ENCODE data around the gene MAD1L1. TPM values are rescaled to one million over a fixed set of nuclear protein-coding genes. Genes with fewer than 3 reads are reported as not detected.

The MAD1L1 gene
- total and polyA plus RNA-seq, 2 donors (not counting 1 experiment from before 2014, with no cell fraction given): 9.8 to 29.4 TPM

- H4K20me1 ChIP-seq (ENCODE audit: control insufficient read depth, extremely low read depth, insufficient read depth, low read length): no peaks in the 10 kb centered on the region
- H3K4me2 ChIP-seq (ENCODE audit: extremely low read depth, insufficient read depth, low read length): no peak overlapping the region
- H3K4me1 ChIP-seq (ENCODE audit: control insufficient read depth, extremely low read depth, insufficient read depth, low read length): no peaks in the 10 kb centered on the region
- H3K4me3 ChIP-seq (replicated peaks in 1 of 4; ENCODE audit: control extremely low read depth in 1 of 4, insufficient read depth in 1 of 4, low read depth in 3 of 4, low read length in 4 of 4): no peak overlapping the region
- no peaks in the 10 kb centered on the region for H3K9me3 ChIP-seq (ENCODE audit: control insufficient read depth, insufficient read depth, low read depth, low read length)
- H3K36me3 ChIP-seq (ENCODE audit: control insufficient read depth, insufficient read depth, low read length): peaks cover 11% of the 10 kb centered on the region
- H3K79me2 ChIP-seq (ENCODE audit: control insufficient read depth, insufficient read depth, low read length): no peaks in the 10 kb centered on the region
- no peak overlapping the region for H2AFZ ChIP-seq (ENCODE audit: low read length)
- DNase-seq (ENCODE audit: low read depth in 2 of 2): no peak
- TF ChIP-seq CTCF (conservative IDR thresholded peaks at IDR 0.05 in 1 of 2, IDR thresholded peaks at IDR 0.05 in 1 of 2; ENCODE audit: low read depth in 1 of 2, low read length in 2 of 2) (no peak), EZH2 (IDR thresholded peaks at IDR 0.05; ENCODE audit: low read length, missing control alignments) (no peak)
- no peaks in the 10 kb centered on the region for H3K27me3 ChIP-seq (ENCODE audit: control insufficient read depth, insufficient read depth, low read length)
- H3K27ac ChIP-seq (ENCODE audit: insufficient read depth, low read length): no peak overlapping the region
- H3K9ac ChIP-seq (ENCODE audit: insufficient read depth, low read length): no peak overlapping the region
Observed at GRCh38 chr7:2214636-2215035, 18.1 kb downstream of the MAD1L1 start.

DNA sequence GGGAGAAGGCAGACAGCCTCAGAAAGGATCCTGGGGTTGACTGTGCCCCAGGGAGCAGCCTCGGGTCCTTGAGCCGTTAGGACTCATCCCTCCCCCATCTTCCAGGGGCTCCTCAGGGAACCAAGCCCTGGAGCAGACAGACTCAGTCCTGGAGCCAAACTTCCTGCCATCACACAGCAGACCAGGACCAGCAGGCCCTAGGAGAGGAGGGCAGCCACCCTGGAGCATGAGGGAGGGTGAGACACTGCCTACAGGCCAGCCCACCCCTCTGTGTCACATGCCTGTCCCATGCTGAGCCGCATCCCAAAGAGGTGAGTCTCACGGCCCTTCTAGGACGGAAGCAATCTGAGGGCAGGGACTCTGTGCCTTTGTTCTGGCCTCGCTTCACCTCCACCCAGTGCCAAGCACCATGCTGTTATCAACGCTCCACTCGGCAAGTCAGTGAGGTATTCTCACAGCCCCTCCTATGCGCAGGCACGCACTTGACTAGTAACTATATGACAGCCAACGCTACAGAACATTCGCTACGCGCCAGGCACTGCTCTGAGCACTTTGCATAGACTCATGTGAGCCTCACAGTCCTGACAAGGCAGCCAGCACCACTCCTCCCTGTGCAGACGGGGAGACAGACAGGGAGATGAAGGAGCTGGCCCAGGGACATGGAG is 19.1 kb downstream of the MAD1L1 start:
- Histone ChIP-seq H3K4me2 (ENCODE audit: extremely low read depth, insufficient read depth, low read length) (no peak overlapping the region), H3K36me3 (ENCODE audit: control insufficient read depth, insufficient read depth, low read length) (peaks cover 11% of the 10 kb centered on the region)

DNA sequence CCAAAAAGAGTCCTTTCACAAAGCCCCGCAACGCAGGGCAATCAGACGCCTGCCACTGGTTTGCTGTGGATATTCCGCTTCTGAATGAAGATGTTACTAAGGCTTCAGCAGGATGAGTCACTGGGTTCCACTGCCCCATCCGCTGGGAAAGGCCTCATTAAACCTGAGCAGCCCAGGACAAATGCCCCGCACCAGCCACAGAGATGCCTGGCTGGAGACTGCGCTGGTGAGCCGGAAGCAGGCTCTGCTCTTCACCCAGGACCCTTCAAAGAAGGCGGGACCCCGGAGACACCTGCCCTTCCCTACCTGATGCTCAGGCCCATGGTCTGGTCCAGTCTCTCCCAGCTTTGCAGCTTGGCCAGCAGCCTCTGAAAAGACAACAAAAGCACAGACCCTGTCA is 19.8 kb downstream of the MAD1L1 start:
- DNase-seq (ENCODE audit: low read depth in 2 of 2): no peak
- H3K9ac ChIP-seq (ENCODE audit: insufficient read depth, low read length): no peak overlapping the region
- H3K4me1 ChIP-seq (ENCODE audit: control insufficient read depth, extremely low read depth, insufficient read depth, low read length): no peaks in the 10 kb centered on the region
- H3K27me3 ChIP-seq (ENCODE audit: control insufficient read depth, insufficient read depth, low read length): no peaks in the 10 kb centered on the region
- no peaks in the 10 kb centered on the region for H3K9me3 ChIP-seq (ENCODE audit: control insufficient read depth, insufficient read depth, low read depth, low read length)
- H3K79me2 ChIP-seq (ENCODE audit: control insufficient read depth, insufficient read depth, low read length): no peaks in the 10 kb centered on the region
- no peaks in the 10 kb centered on the region for H4K20me1 ChIP-seq (ENCODE audit: control insufficient read depth, extremely low read depth, insufficient read depth, low read length)
- no peak overlapping the region for H3K27ac ChIP-seq (ENCODE audit: insufficient read depth, low read length)
- H3K4me2 ChIP-seq (ENCODE audit: extremely low read depth, insufficient read depth, low read length): no peak overlapping the region
- TF ChIP-seq CTCF (conservative IDR thresholded peaks at IDR 0.05 in 1 of 2, IDR thresholded peaks at IDR 0.05 in 1 of 2; ENCODE audit: low read depth in 1 of 2, low read length in 2 of 2): no peak
- TF ChIP-seq EZH2 (IDR thresholded peaks at IDR 0.05; ENCODE audit: low read length, missing control alignments): no peak
- peaks cover 11% of the 10 kb centered on the region for H3K36me3 ChIP-seq (ENCODE audit: control insufficient read depth, insufficient read depth, low read length)
- no peak overlapping the region for H3K4me3 ChIP-seq (replicated peaks in 1 of 4; ENCODE audit: control extremely low read depth in 1 of 4, insufficient read depth in 1 of 4, low read depth in 3 of 4, low read length in 4 of 4)
- no peak overlapping the region for H2AFZ ChIP-seq (ENCODE audit: low read length)

More for the DNA sequence above, 19.1 kb downstream of the MAD1L1 start:
- H3K4me1 ChIP-seq (ENCODE audit: control insufficient read depth, extremely low read depth, insufficient read depth, low read length): no peaks in the 10 kb centered on the region
- H4K20me1 ChIP-seq (ENCODE audit: control insufficient read depth, extremely low read depth, insufficient read depth, low read length): no peaks in the 10 kb centered on the region
- no peak overlapping the region for H3K9ac ChIP-seq (ENCODE audit: insufficient read depth, low read length)
- TF ChIP-seq CTCF (conservative IDR thresholded peaks at IDR 0.05 in 1 of 2, IDR thresholded peaks at IDR 0.05 in 1 of 2; ENCODE audit: low read depth in 1 of 2, low read length in 2 of 2): no peak
- TF ChIP-seq EZH2 (IDR thresholded peaks at IDR 0.05; ENCODE audit: low read length, missing control alignments): no peak
- no peaks in the 10 kb centered on the region for H3K27me3 ChIP-seq (ENCODE audit: control insufficient read depth, insufficient read depth, low read length)
- H3K27ac ChIP-seq (ENCODE audit: insufficient read depth, low read length): no peak overlapping the region
- no peaks in the 10 kb centered on the region for H3K9me3 ChIP-seq (ENCODE audit: control insufficient read depth, insufficient read depth, low read depth, low read length)
- H3K79me2 ChIP-seq (ENCODE audit: control insufficient read depth, insufficient read depth, low read length): no peaks in the 10 kb centered on the region
- DNase-seq (ENCODE audit: low read depth in 2 of 2): no peak
- H2AFZ ChIP-seq (ENCODE audit: low read length): no peak overlapping the region
- no peak overlapping the region for H3K4me3 ChIP-seq (replicated peaks in 1 of 4; ENCODE audit: control extremely low read depth in 1 of 4, insufficient read depth in 1 of 4, low read depth in 3 of 4, low read length in 4 of 4)

Measured in fibroblast of lung (primary cell).